ENCODE data around the gene ERCC6L2.

DNA sequence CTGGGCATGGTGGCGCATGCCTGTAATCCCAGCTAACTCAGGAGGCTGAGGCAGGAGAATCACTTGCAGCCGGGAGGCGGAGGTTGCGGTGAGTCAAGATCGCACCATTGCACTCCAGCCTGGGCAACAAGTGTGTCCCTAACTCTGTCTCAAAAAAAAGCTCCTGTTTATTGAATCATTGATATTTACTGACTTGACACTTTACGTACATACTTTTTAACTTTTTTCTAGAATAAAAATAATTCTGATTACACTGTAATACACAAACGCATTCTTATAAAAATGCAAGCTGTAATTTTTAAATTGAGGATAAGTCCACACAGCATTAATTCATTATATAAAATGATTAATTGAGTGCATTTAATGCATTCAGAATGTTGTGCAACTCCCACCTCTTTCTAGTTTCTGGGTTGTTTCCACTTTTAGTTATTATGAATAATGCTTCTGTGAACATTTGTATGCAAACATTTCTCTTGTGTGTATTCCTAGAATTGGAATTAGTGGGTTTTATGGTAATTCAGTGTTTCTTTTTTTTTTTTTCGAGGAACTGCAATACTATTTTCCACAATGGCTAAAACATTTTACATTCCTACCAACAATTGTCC lies 15.7 kb downstream of the ERCC6L2 start:
- TF ChIP-seq, protein P1, sequence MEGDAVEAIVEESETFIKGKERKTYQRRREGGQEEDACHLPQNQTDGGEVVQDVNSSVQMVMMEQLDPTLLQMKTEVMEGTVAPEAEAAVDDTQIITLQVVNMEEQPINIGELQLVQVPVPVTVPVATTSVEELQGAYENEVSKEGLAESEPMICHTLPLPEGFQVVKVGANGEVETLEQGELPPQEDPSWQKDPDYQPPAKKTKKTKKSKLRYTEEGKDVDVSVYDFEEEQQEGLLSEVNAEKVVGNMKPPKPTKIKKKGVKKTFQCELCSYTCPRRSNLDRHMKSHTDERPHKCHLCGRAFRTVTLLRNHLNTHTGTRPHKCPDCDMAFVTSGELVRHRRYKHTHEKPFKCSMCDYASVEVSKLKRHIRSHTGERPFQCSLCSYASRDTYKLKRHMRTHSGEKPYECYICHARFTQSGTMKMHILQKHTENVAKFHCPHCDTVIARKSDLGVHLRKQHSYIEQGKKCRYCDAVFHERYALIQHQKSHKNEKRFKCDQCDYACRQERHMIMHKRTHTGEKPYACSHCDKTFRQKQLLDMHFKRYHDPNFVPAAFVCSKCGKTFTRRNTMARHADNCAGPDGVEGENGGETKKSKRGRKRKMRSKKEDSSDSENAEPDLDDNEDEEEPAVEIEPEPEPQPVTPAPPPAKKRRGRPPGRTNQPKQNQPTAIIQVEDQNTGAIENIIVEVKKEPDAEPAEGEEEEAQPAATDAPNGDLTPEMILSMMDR (IDR thresholded peaks at IDR 0.05) = no peak
- no peak for TF ChIP-seq POLR2A (IDR thresholded peaks at IDR 0.05)
